H9 (cell line): Measurements from ENCODE around the gene PRPF19. TPM values are rescaled to one million over a fixed set of nuclear protein-coding genes. Genes with fewer than 3 reads are reported as not detected.

ENCODE experiments used
- DNase-seq: peaks from one replicate; pipeline ENCODE4 v3.0.0-alpha.2; 2017
- H2AFZ ChIP-seq: one replicate; pipeline ENCODE4 v1.6.1; 2013; ENCODE audit warnings: mild to moderate bottlenecking, low read length, control low read depth, moderate library complexity
- H2AK5ac ChIP-seq: 2 replicates; pipeline ENCODE4 v1.6.1; 2013; ENCODE audit warnings: low read length, control low read depth, mixed read lengths; ENCODE audit not compliant: insufficient read length
- H2BK120ac ChIP-seq: one replicate; pipeline ENCODE4 v1.6.1; 2013; ENCODE audit warnings: low read depth, mild to moderate bottlenecking, low read length, control low read depth, inconsistent platforms; ENCODE audit not compliant: poor library complexity, severe bottlenecking
- H2BK12ac ChIP-seq: 2 replicates; pipeline ENCODE4 v1.6.1; 2013; ENCODE audit warnings: low read length, control low read depth, mixed read lengths, low read depth; ENCODE audit not compliant: insufficient read length
- H2BK15ac ChIP-seq: 2 replicates; pipeline ENCODE4 v1.6.1; 2013; ENCODE audit warnings: low read depth, low read length, control low read depth
- H2BK20ac ChIP-seq: one replicate; pipeline ENCODE4 v1.6.1; 2013; ENCODE audit warnings: low read depth, mild to moderate bottlenecking, low read length, control low read depth, inconsistent platforms; ENCODE audit not compliant: poor library complexity, severe bottlenecking
- H2BK5ac ChIP-seq: 2 replicates; pipeline ENCODE4 v1.6.1; 2013; ENCODE audit warnings: low read length, control low read depth, mixed read lengths; ENCODE audit not compliant: insufficient read length
- H3K14ac ChIP-seq: 2 replicates; pipeline ENCODE4 v1.6.1; 2013; ENCODE audit warnings: low read length, control low read depth; ENCODE audit not compliant: insufficient read depth
- H3K18ac ChIP-seq: 2 replicates; pipeline ENCODE4 v1.6.1; 2013; ENCODE audit warnings: low read depth, mild to moderate bottlenecking, mixed read lengths, low read length, control low read depth; ENCODE audit not compliant: insufficient read length
- H3K23ac ChIP-seq: 2 replicates; pipeline ENCODE4 v1.6.1; 2013; ENCODE audit warnings: low read length, control low read depth, mixed read lengths, low read depth; ENCODE audit not compliant: insufficient read length
- H3K23me2 ChIP-seq: 2 replicates; pipeline ENCODE4 v1.6.1; 2013; ENCODE audit warnings: low read depth, mild to moderate bottlenecking, mixed read lengths, low read length, control low read depth; ENCODE audit not compliant: insufficient read length, poor library complexity, severe bottlenecking
- H3K27ac ChIP-seq: 2 replicates; pipeline ENCODE4 v1.5.1; 2013; ENCODE audit warnings: low read length, control low read depth, mixed read lengths, low read depth; ENCODE audit not compliant: insufficient read length
- H3K27me3 ChIP-seq: 2 replicates; pipeline ENCODE4 v1.6.1; 2013; ENCODE audit warnings: low read length, control low read depth, inconsistent platforms; ENCODE audit not compliant: insufficient read depth
- H3K4ac ChIP-seq: 2 replicates; pipeline ENCODE4 v1.6.1; 2013; ENCODE audit warnings: low read depth, mild to moderate bottlenecking, control low read depth, inconsistent platforms, low read length, moderate library complexity
- H3K4me1 ChIP-seq: 2 replicates; pipeline ENCODE4 v1.6.1; 2013; ENCODE audit warnings: low read length, control low read depth, inconsistent platforms; ENCODE audit not compliant: insufficient read depth
- H3K4me2 ChIP-seq: 2 replicates; pipeline ENCODE4 v1.6.1; 2013; ENCODE audit warnings: low read length, control low read depth, mixed read lengths; ENCODE audit not compliant: insufficient read length, insufficient read depth
- H3K56ac ChIP-seq: 2 replicates; pipeline ENCODE4 v1.6.1; 2013; ENCODE audit warnings: low read depth, mild to moderate bottlenecking, mixed read lengths, low read length, control low read depth; ENCODE audit not compliant: insufficient read length
- H3K79me1 ChIP-seq: 2 replicates; pipeline ENCODE4 v1.6.1; 2013; ENCODE audit warnings: low read depth, mild to moderate bottlenecking, moderate library complexity, low read length, control low read depth, inconsistent platforms; ENCODE audit not compliant: insufficient read depth, poor library complexity, severe bottlenecking
- H3K79me2 ChIP-seq: 2 replicates; pipeline ENCODE4 v1.6.1; 2013; ENCODE audit warnings: low read length, control low read depth, inconsistent platforms; ENCODE audit not compliant: insufficient read depth
- H3K9ac ChIP-seq: 2 replicates; pipeline ENCODE4 v1.6.1; 2013; ENCODE audit warnings: low read length, control low read depth, mixed read lengths; ENCODE audit not compliant: insufficient read length; ENCODE audit errors: extremely low read depth
- H3K9me3 ChIP-seq: one replicate; pipeline ENCODE4 v1.6.1; 2013; ENCODE audit warnings: low read depth, low read length, inconsistent platforms; ENCODE audit not compliant: control insufficient read depth
- H3T11ph ChIP-seq: one replicate; pipeline ENCODE4 v1.6.1; 2013; ENCODE audit warnings: mild to moderate bottlenecking, low read length, control low read depth, inconsistent platforms
- H4K20me1 ChIP-seq: one replicate; pipeline ENCODE4 v1.6.1; 2013; ENCODE audit not compliant: control insufficient read depth, insufficient read length, insufficient read depth
- H4K5ac ChIP-seq: 2 replicates; pipeline ENCODE4 v1.6.1; 2013; ENCODE audit warnings: low read depth, mild to moderate bottlenecking, mixed read lengths, low read length, control low read depth; ENCODE audit not compliant: insufficient read length
- H4K8ac ChIP-seq: replicated peaks from 2 replicates; pipeline ENCODE4 v1.6.1; 2013; ENCODE audit warnings: low read length, control low read depth, mixed read lengths, low read depth; ENCODE audit not compliant: insufficient read length
- H4K91ac ChIP-seq: 2 replicates; pipeline ENCODE4 v1.6.1; 2013; ENCODE audit warnings: low read depth, mild to moderate bottlenecking, moderate library complexity, mixed read lengths, low read length, control low read depth; ENCODE audit not compliant: insufficient read length
- H3K27ac Mint-ChIP-seq, 3 experiments: 2 replicates in 2 of 3; 3 replicates in 1 of 3; pipeline ENCODE4 v1.8.0; 2020 to 2021; ENCODE audit warnings: mixed read lengths in 3 of 3, mild to moderate bottlenecking in 1 of 3, moderate library complexity in 1 of 3
- H3K27me3 Mint-ChIP-seq: 2 replicates; pipeline ENCODE4 v1.8.0; 2021; ENCODE audit warnings: low read depth, mild to moderate bottlenecking, moderate library complexity, mixed read lengths
- H3K36me3 Mint-ChIP-seq, 3 experiments: 2 replicates in 2 of 3; 3 replicates in 1 of 3; pipeline ENCODE4 v1.8.0; 2020 to 2021; ENCODE audit warnings: low read depth in 3 of 3, mixed read lengths in 3 of 3; ENCODE audit not compliant: insufficient read depth in 1 of 3
- H3K4me1 Mint-ChIP-seq, 2 experiments: 2 replicates each; pipeline ENCODE4 v1.8.0; 2020; ENCODE audit warnings: mixed read lengths in 2 of 2
- H3K4me3 Mint-ChIP-seq, 2 experiments: 2 replicates in 1 of 2; 3 replicates in 1 of 2; pipeline ENCODE4 v1.8.0; 2020 to 2021; ENCODE audit warnings: mild to moderate bottlenecking in 2 of 2, mixed read lengths in 2 of 2, moderate library complexity in 1 of 2
- H3K9me3 Mint-ChIP-seq, 2 experiments: 2 replicates in 1 of 2; 3 replicates in 1 of 2; pipeline ENCODE4 v1.8.0; 2020; ENCODE audit warnings: mild to moderate bottlenecking in 2 of 2, mixed read lengths in 2 of 2, moderate library complexity in 1 of 2
- WGBS: extraction: QIAGEN DNeasy Blood & Tissue Kit; methylation state at CpG from one replicate; pipeline ENCODE4 v1.1.7; 2013; ENCODE audit warnings: missing lambda C conversion rate, low lambda C conversion rate, mixed read lengths; ENCODE audit not compliant: insufficient read length; ENCODE audit errors: extremely low coverage; 5-methylcytosine and 5-hydroxymethylcytosine counted together
- total RNA-seq: library from RNA; stranded (reverse); gene quantifications from 2 replicates; pipeline ENCODE4 v1.2.1, GENCODE V29; 2021
- TF ChIP-seq, protein P1 (sequence below): fragments of 200-600 bp; sonication (generic); conservative IDR thresholded peaks from 3 replicates; pipeline ENCODE4 v1.8.0; 2021; ENCODE audit warnings: antibody characterized with exemption, mild to moderate bottlenecking

The PRPF19 gene
- total RNA-seq, 1 experiment from 2014 or later: 130 TPM

DNA sequence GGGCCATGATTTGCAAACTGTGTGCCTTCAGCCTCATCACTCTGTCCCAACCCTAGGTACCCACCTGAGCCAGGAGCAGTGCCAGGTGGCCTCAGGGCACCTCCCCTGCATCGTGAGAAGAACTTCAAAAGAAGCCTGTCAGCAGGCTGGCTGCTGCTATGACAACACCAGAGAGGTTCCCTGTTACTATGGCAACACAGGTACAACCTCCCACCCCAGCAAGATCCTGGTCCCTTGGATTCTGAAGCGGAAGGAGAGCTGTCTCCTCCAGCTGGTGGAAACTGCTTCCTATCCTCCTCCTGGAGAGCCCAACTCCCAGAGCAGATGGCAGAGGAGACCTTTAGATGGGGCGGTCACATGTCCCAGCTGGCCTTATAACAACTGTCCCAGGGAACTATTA lies 36.1 kb downstream of the PRPF19 start:
- Histone ChIP-seq H4K8ac (no peak overlapping the region), H2AFZ (no peak overlapping the region), H4K5ac (no peak overlapping the region), H3K18ac (no peak overlapping the region), H2BK20ac (no peak overlapping the region), H3K23me2 (no peaks in the 10 kb centered on the region), H3K27ac (no peak overlapping the region), H2BK5ac (no peak overlapping the region), H3K4me1 (peaks cover 2% of the 10 kb centered on the region; the same call in 1 of the 2 replicates), H3K79me2 (no peaks in the 10 kb centered on the region), H2BK15ac (no peak overlapping the region), H3K23ac (no peak overlapping the region), H3T11ph (no peak overlapping the region), H3K4me2 (no peak overlapping the region), H3K4ac (no peak overlapping the region), H3K79me1 (no peaks in the 10 kb centered on the region), H3K56ac (no peak overlapping the region), H3K27me3 (no peaks in the 10 kb centered on the region), H3K9me3 (no peaks in the 10 kb centered on the region), H2AK5ac (no peak overlapping the region), H2BK120ac (no peak overlapping the region), H2BK12ac (no peak overlapping the region), H4K91ac (no peak overlapping the region), H3K9ac (no peak overlapping the region), H4K20me1 (no peaks in the 10 kb centered on the region), H3K14ac (no peak overlapping the region)
- no CpG with 5 or more reads among the region's 3 CpGs for WGBS
- Mint-ChIP-seq H3K36me3 (no peaks in the 10 kb centered on the region), H3K27me3 (no peaks in the 10 kb centered on the region; the same call in 1 of the 2 replicates), H3K9me3 (peaks cover 0 to 2% of the 10 kb centered on the region in 2 experiments; a peak in 1 of 5 replicates), H3K4me3 (no peak overlapping the region), H3K4me1 (peaks cover 9 to 10% of the 10 kb centered on the region in 2 experiments), H3K27ac (no peak overlapping the region)
- TF ChIP-seq, protein P1, sequence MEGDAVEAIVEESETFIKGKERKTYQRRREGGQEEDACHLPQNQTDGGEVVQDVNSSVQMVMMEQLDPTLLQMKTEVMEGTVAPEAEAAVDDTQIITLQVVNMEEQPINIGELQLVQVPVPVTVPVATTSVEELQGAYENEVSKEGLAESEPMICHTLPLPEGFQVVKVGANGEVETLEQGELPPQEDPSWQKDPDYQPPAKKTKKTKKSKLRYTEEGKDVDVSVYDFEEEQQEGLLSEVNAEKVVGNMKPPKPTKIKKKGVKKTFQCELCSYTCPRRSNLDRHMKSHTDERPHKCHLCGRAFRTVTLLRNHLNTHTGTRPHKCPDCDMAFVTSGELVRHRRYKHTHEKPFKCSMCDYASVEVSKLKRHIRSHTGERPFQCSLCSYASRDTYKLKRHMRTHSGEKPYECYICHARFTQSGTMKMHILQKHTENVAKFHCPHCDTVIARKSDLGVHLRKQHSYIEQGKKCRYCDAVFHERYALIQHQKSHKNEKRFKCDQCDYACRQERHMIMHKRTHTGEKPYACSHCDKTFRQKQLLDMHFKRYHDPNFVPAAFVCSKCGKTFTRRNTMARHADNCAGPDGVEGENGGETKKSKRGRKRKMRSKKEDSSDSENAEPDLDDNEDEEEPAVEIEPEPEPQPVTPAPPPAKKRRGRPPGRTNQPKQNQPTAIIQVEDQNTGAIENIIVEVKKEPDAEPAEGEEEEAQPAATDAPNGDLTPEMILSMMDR: no peak
- no peak for DNase-seq
